ENCODE results near the gene HORMAD1.

DNA sequence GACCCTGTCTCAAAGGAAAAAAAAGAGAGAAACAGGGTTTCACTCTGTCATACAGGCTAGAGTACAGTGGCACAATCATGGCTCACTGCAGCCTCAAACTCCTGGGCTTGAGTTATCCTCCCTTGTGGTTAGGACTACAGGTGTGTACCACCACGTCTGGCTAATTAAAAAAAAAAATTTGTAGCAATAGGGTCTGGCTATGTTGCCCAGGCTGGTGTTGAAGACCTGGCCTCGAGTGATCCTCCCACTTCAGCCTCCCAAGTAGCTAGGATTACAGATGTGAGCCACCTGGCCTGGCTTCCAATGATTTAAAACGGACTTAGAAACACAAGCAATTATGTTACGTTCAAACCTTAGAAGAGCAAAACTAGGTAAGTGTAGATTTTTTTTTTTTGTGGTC, 45.8 kb downstream of the HORMAD1 start:
- no peak for TF ChIP-seq CTCF (IDR thresholded peaks at IDR 0.05)
- TF ChIP-seq EP300 (IDR thresholded peaks at IDR 0.05), result no peak
